Activated CD4-positive, CD25-positive, alpha-beta regulatory T cell treated with anti-CD3 and anti-CD28 coated beads, Interleukin-2, amount 50 U/mL, for 72 hours (primary cell): ENCODE measurements around the gene CCDC57.
"Not testable (repeated sequence)": the region's sequence is repeated elsewhere in the genome, so short reads cannot be mapped to it uniquely, and the experiment has no call there.

Experiments
- DNase-seq: peaks from one replicate; pipeline ENCODE4 v3.0.0; 2021

CCDC57 gene

DNA sequence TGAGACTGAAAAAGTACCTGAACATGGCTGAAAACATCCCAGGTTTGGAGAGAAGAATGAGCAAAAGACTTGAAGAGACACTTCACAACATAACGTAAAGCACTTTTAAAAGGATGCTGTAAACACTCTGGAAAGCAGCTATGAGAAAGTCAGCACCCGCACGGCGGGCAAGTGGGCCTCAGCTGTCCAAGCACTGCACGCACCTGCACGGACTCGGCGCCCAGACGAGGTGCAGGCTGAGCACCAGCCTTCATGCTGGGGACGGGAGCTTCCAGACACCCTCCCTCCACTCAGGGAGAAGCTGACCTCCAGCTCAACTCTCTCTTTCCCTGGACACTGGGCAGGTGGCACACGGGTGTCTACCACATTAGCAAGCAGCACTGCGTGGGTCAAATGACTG is 13.1 kb downstream of the CCDC57 start:
- no peak for DNase-seq

DNA sequence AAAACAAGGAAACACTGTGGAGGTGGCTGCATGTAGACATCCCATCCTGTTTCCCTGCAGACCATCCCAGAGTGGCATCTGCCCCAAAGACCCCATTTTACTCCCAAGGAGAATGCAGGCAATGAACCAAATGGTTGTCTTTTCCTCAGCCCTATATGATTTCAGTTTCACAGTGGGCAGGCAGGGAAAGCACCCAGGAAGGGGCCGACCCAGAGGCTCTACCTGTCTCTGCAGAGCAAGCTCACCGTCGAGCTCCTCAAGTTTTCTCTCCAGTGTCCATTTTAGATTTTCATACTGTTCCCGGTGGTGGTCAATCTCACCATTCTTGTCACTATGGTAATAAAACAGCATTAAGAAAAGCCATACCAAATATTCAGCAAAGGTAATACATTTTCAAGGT is 14.6 kb downstream of the CCDC57 start:
- no peak for DNase-seq

DNA sequence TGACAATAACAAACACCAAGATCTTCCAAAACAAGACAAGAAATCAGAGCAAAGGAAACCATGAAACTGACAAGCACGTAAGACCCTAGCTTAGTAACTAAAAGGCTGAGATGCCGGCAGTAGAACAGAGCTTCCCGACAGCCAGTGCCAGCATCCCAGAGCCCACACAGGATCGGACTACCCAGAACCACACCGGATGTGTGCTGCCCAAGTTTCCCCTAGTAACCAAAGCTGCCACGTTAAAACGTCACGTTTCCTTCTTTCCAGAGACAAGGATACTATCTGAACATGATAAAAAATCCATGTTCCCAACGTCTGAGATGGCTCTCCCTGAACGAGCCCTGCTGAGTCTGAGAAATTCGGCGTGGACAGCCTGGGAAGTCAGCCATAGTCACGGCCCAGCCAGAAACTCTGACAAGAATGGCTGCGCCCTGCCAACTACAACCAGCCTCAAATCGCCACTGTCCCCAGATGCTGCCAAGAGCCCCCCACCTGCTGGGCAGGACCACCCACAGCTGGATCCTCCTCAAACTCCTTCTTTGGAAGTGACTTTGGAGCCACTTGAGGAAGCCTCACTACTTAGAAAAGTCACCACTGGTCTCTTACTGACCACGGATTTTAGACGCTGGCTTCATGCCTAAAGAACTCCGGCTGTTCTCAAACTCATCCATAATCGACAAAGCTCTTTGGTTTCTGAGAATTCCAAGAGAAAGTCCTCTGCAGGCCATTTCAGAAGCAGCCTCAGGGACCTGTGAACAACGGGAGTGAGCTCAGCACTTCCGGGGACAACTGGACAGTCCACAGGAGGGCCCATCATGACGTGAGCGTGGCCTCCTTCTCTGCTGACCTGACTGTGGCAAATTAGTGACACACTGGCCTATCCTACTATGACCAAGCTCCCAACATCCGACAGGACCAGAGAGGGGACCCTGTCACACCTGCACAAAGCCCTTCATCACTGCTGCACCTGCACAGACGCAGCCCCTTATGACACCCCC is 16.7 kb downstream of the CCDC57 start:
- DNase-seq = no peak

DNA sequence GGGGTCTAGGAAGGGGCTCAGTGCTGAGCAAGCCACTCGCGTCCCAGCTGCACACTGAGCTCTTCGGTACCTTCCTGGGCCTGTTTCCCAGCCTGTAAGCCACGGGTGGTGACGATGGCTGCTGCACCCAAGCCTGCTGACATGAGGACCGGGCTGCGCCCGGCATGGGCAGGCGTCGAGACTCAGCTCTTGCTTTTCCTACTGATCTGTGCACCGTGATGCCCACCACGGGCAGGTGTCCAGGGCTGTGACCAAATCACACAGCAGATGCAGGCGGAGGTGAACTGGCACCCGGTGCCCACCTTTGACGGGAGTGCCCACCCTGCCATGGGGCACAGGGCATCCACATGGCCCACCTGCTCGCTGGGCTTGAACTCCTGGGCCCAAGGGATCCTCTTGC is 17.9 kb downstream of the CCDC57 start:
- no peak for DNase-seq

DNA sequence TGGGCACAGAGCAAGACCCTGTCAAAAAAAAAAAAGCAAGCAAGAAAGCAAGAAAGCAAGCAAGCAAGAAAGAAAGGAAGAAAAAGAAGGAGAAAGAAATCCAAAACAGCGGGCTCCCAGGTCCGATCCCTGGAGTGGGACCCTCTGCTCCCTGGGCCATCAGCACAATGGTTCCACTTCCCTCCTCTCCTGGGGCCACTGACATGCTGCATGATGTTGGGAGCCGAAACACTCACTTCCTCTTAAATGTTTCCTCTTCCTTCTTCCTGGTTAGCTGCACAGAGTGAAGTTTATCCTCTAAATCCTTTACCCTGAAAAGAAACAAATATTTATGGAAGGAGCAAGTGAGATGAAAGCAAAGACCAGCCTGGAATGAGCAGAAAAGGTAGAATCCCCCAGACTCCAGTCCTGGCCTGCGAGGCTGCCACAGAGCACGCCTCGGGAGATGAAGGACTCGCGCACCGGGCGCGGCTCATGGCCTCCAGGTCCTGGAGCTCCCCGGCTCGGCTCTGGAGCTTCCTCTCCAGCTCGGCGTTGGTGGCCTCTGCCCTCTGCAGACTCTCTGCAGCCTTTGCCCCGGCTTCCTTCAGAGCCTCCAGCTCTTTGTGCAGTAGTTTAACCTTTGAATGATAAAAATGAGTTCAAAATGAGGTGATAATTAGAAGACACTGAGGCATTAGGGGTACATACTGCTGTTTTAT is 19.0 kb downstream of the CCDC57 start:
- no peak for DNase-seq

DNA sequence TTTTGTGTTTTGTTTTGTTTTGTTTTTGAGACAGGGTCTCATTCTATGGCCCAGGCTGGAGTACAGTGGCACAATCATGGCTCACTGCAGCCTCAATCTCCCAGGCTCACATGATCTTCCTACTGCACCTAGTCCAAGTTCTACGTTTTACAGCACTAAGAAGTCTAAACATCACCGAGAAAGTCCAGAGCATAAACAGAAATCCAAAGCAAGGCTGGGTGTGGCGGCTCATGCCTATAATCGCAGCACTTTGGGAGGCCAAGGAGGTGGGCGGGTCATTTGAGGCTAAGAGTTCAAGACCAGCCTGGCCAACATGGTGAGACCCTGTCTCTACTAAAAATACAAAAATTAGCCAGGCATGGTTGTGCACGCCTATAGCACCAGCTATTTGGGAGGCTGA is 19.6 kb downstream of the CCDC57 start:
- not testable (repeated sequence) for DNase-seq

DNA sequence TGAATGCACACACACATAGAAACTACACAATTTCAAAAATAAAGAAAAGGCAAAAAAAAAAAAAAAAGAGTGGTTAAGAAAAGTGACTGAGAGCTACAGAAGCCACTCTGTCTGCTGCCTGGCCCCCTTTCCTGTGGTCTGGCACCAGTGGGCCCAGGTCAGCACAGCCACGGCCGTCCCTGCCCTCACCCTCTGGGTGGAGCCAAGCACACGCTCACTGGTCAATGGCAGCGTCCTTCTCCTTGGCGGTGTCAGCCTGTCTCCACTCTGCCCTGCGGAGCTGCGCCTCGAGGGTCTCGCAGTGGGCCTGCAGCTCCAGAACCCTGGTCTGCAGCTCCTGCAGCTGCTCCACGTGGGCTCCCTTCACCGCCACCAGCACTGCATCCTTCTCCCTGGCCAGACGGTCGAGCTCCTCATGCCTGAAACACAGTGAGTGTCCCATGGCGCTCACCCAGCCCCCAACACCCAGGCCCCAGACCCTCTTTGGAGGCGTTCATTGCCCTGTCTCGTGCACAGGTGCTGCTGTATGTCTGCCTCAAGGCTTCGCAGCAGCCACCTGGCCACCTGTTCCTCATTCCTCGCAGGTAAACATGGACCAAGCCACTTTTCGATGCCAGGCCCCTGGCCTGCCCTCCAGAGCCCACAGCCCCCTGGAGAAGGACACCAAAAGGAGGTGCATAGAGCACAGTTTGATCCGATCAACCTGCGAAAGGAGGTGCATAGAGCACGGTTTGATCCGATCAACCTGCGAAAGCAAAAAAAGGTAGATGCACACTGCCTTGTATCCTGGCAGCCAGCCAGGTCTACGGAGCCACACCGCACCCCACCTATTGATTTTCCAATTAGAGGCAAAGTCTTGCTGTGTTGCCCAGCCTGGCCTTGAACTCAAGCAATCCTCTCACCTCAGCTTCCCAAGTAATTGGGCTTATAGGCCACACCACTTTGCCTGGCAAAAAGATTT is 24.4 kb downstream of the CCDC57 start:
- no peak for DNase-seq

DNA sequence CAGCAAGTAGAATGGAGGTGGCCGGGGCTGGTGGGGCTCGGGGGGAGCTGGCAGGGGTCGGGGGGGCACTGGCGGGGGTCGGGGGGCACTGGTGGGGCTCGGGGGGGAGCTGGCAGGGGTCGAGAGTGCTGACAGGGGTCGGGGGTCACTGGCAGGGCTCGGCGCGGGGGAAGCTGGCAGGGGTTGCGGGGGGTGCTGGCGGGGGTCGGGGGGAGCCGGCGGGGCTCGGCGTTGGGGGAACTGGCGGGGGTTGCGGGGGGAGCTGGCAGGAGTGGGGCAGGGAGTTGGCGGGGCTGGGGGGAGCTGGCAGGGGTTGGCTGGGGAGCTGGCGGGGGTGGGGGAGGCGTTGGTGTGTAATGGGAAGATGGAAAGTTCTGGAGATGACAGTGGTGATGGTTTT is 25.1 kb downstream of the CCDC57 start:
- DNase-seq = no peak

DNA sequence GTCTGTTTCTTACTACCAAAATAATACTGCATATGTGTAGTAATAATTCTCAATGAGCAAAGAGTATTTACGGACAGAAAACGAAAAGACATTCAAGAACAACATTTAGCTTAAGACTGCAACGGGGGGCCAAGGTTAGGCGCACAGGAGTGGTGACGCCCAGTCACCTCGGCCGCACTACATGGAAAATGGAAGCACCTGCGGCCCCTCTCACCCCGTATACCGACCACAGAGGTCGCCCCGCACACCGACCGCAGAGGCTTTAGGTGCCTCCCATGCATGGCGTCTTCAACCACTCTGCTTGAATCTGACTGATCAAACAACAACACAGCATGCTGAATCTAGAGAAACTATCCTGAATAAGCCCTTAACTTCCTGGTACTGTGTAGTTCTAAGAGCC is 26.4 kb downstream of the CCDC57 start:
- DNase-seq = no peak

DNA sequence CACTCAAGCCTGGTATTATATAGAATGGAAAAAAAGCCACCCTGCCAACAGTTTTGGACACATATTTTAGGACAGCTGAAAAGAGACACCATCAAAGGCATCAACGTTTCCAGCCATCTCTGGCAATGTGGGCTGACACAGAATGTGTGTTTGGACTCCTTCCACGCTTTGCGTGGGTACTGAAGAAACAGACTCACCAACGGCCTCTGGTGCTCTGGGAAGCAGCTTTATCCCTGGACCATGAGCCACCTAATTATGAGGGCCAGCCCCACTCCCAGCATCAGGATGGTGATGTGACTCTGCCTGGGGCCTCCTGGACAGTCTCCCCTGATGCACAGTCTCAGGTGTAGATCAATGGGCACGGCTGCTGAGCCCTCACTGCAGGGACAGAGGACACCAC is 27.9 kb downstream of the CCDC57 start:
- DNase-seq = no peak

DNA sequence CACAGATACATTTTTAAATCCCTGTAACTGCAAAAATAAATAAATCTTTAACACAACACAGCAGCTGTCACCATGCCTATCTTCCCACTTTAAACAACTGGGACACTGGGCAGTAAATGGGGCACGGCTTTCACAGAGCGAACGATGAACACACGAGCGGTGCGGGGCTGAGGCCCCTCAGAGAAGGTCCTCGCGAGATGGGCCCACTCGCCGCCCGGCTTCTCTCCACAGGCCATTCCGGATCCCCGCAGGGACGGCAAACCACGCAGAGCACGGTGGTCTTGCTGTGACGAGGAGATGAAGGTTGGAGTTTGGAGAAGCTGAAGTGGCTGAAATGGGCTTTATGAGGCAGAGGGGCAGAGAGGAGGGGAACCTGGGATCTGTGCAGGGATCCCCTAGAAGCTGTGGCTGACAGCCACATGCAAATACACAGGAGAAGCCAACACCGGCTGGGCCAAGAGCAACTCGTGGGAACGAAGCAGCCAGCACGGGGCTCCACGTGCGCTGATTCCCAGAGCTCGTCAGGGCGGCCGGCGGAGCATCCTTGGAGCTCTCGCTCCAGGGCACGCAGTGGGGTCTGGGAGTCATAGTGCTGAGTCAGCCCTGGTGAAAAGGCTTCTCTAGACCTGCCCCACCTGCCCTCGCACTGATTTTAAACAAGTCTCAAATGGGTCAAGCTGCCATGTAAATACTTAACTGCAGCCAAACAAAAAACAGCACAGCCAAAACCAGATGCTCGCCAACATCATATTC is 31.7 kb downstream of the CCDC57 start:
- DNase-seq = no peak

DNA sequence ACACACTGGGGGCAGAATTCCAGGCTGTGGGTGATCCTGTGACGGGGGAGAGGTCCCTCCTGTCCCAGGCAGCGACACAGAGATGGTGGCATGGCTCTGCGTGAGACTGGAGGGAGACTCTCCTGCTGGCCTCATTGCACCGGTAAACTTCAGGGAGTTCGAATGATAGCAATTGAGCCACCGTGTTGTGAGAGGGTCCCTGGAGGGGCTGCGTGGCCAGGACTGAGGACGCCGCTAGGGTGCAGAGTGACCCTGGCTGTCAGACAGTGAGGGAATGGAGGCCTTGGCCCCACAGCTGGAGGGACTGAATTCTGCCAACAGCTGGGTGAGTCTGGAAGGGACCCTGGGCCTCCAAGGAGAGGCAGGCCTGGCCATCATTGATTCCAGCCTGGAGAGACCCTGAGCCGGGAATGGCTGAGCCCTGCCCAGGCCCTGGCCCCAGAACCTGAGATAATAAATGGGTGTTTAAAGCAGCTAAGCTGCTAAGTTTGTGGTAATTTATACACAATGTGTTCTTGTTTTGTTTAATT is 32.6 kb downstream of the CCDC57 start:
- no peak for DNase-seq

DNA sequence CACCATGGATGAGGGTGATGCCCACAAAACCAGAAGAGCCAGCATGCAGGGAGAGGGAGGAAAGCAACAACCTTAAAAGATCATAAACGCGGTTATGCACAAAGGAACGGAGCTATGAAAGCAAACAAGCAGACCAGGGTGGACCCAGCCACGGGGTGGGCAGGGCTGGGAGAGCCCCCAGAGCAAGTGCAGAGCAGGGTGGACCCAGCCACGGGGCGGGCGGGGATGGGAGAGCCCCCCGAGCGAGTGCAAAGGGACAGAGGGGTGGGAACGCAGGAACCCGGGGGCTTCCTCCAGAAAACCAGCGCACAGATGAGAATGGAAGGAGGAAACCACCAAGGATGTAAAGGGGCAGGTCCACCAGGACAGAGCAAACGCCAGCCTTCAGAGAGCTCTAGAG is 33.2 kb downstream of the CCDC57 start:
- no peak for DNase-seq

DNA sequence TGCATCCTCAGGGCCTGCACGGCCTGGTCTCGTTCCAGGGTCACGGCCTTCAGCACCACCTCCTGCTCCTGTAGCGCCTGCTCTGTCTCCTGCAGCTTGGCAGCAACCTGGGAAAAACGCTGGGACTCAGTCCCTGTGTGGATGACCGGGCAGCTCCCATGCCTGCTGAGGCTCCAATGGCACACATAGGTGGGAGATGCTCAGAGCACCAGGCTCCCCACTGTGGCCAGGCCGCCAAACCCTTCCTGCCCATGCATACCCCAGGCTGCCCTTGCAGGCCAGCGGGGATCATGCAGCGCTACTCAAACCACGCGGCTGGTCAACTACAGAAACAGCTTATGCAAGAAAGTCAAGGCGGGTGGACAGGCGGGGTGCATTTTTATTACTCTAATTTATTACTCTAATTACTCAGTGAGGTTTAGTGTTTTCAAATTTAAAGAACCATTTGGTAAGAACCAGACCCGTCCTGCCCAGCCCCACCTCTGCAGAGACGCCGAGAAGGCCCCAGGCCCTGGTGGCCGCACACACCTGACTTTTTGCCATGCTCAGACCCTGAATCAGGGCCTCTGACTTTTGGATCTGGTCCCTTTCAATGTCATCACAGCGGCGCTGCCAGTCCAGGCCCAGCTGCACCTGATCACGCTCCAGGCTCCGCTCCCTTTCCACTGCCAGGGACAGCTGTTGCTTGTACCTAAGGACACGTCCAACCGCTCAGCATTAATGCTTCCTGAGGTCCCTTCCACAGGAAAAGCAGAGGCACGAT is 34.0 kb downstream of the CCDC57 start:
- no peak for DNase-seq

DNA sequence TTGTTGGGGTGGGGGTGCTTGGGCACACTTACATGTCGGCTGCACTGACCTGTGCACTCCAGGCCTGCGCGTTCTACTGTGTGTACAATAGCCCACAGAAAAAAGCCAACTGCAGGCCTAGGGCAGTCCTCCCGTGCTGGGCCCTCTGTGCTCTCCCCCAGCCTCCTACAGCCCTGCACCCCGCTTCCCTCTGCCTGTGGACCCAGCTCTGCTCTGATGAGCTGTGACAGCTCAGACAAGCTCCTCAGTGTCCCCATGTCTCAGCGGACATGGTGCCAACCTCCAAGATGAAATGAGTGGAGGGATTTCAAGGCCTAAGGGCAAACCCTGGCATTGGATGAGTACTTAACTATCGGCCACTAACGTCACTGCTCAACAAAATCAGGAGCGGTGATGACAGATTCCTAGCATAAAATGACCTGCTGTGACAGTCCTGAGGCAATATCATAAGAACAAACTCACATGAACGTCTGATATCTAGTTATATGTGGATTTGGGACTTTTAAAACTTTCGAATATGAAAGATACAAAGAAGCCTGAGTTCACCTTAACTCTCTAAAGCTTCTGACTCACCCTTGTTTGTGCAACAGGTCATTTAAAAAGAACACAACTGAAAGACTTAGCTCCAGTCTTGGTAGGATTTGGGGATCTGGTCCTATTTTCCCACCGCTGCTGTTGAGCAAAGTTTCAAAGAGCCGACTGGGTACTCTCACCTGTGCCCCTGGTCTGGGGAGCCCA is 34.7 kb downstream of the CCDC57 start:
- no peak for DNase-seq

DNA sequence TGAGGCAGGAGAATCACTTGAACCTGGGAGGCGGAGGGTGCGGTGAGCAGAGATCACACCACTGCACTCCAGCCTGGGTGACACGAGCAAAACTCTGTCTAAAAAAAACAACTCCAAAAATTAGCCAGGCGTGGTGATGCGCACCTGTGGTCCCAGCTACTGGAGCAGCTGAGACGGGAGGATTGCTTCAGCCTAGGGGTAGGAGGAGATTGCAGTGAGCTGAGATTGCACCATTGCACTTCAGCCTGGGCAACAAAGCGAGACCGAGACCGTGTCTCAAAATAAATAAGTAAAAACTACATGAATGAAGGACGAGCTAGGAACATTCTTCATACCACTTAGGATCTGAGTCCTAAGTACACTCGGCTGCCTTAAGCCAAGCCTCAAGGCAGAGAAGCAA is 35.4 kb downstream of the CCDC57 start:
- no peak for DNase-seq

DNA sequence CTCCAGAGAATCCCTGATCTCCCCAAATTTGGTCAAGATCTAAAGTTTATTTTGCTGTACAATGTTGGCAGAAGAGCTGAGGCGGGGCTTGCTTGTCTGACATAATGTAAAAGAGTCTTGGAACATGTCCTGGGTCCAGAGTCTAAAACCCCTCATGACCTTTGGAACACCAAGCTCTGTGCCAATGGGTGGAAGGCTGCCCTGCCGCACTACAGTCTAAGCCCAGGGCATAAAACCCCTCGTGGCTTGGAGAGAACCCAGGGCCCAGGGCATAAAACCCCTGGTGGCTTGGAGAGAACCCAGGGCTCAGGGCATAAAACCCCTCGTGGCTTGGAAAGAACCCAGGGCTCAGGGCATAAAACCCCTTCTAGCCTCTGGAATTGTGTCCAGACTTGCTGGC is 36.7 kb downstream of the CCDC57 start:
- DNase-seq = no peak

DNA sequence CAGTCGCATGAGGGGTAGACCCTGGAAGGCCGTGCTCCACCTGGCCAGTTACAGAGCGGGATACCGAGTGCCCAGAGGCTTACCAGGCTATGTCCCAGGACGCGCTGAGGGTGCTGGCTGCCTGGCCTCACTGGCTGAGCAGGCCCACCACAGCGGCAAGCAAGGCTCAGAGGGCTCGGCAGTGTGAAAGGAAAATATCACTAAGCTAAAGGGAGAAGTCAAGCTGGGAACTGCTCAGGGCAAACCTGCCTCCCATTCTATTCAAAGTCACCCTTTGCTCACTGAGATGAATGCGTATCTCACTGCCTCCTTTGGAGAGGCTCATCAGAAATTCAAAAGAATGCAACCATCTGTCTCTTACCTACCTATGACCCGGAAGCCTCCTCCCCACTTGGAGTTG is 37.4 kb downstream of the CCDC57 start:
- DNase-seq = no peak

DNA sequence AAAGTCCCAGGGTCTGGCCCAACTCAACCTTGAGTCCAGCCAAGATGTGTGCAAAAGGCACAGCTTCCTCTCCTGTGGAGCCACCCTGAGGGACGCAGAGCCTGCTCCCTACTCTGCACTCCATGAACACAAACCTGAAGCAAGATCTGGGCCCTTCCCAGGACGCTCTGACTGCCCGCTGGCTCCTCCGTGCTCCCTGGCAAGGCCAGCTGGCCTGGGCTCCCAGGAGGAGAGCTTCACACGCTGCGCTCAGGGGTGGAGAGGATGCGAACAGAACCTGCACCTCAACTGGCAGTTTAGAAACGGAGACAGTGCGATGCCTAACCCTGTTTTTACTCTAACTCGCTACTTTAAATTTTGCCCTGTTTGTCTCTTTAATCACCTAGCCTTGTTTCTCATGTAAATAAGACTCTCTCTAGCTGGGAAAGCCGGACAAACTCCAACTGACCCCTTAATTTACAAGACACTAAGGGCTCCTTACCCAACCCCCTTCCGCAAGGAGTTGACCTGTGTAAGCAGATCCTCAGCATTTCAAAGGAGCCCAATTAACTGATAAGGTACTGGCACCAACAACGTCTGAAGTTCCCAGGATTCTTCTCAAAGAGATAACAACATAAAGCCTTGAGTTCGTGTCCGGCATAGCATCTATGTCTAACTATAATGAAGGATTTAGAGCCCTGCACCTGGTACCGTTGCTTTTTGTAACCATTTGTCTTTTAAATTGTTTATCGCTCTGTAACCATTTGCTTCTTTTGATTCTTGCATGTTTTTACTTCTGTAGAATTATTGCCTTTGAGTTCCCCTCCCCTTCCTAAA is 38.4 kb downstream of the CCDC57 start:
- DNase-seq = not testable (repeated sequence)
